ENCODE results near the gene PXMP4.

The PXMP4 gene

GRCh38 chr20:33687370-33687915, 32.7 kb downstream of the PXMP4 start:
- no peak overlapping the region for H3K9ac ChIP-seq (ENCODE audit: low read length)
- H3K27me3 ChIP-seq (ENCODE audit: control insufficient read depth in 1 of 2, insufficient read depth in 2 of 2, low read length in 2 of 2) = no peaks in the 10 kb centered on the region
- H3K36me3 ChIP-seq (ENCODE audit: insufficient read depth, low read length) = no peaks in the 10 kb centered on the region
- no peak overlapping the region for H3K4me3 ChIP-seq (ENCODE audit: low read depth in 1 of 2, low read length in 2 of 2)
- peaks cover 11% of the 10 kb centered on the region for H3K4me1 ChIP-seq (ENCODE audit: insufficient read depth, low read length)
- H3K27ac ChIP-seq (ENCODE audit: low read depth, low read length) = no peak overlapping the region
- H3K9me3 ChIP-seq (ENCODE audit: low read length) = no peaks in the 10 kb centered on the region

- no peak overlapping the region for H3K9ac ChIP-seq (ENCODE audit: low read length)
- H3K27ac ChIP-seq (ENCODE audit: low read depth, low read length) = peak overlapping the region; percentile 63
These were observed 33.1 kb downstream of the PXMP4 start for GRCh38 chr20:33686984-33687366.

GRCh38 chr20:33686100-33686983, 33.8 kb downstream of the PXMP4 start, which contains the start of gene E2F1:
TSS of gene E2F1 (minus strand) at chr20:33686385. CDS start at chr20:33686264, 121 bp downstream.
- H3K9me3 ChIP-seq (ENCODE audit: low read length) = no peaks in the 10 kb centered on the region
- no peaks in the 10 kb centered on the region for H3K36me3 ChIP-seq (ENCODE audit: insufficient read depth, low read length)
- H3K9ac ChIP-seq (ENCODE audit: low read length) = no peak within 1 kb of the TSS
- H3K27ac ChIP-seq (ENCODE audit: low read depth, low read length) = peak within 1 kb of the TSS; percentile 63
- peaks cover 11% of the 10 kb centered on the region for H3K4me1 ChIP-seq (ENCODE audit: insufficient read depth, low read length)
- H3K27me3 ChIP-seq (ENCODE audit: control insufficient read depth in 1 of 2, insufficient read depth in 2 of 2, low read length in 2 of 2) = no peaks in the 10 kb centered on the region
- H3K4me3 ChIP-seq (ENCODE audit: low read depth in 1 of 2, low read length in 2 of 2) = peak within 1 kb of the TSS; percentile 20 to 60

More at GRCh38 chr20:33686984-33687366, 33.1 kb downstream of the PXMP4 start:
- Histone ChIP-seq H3K9me3 (ENCODE audit: low read length) (no peaks in the 10 kb centered on the region), H3K27me3 (ENCODE audit: control insufficient read depth in 1 of 2, insufficient read depth in 2 of 2, low read length in 2 of 2) (no peaks in the 10 kb centered on the region), H3K4me1 (ENCODE audit: insufficient read depth, low read length) (peaks cover 11% of the 10 kb centered on the region), H3K4me3 (ENCODE audit: low read depth in 1 of 2, low read length in 2 of 2) (peak overlapping the region in 1 of 2 donors; percentile 60), H3K36me3 (ENCODE audit: insufficient read depth, low read length) (no peaks in the 10 kb centered on the region)

- Histone ChIP-seq H3K27ac (ENCODE audit: low read depth, low read length) (no peak overlapping the region), H3K9ac (ENCODE audit: low read length) (no peak overlapping the region), H3K9me3 (ENCODE audit: low read length) (no peaks in the 10 kb centered on the region), H3K4me3 (ENCODE audit: low read depth in 1 of 2, low read length in 2 of 2) (no peak overlapping the region), H3K27me3 (ENCODE audit: control insufficient read depth in 1 of 2, insufficient read depth in 2 of 2, low read length in 2 of 2) (no peaks in the 10 kb centered on the region), H3K4me1 (ENCODE audit: insufficient read depth, low read length) (peaks cover 11% of the 10 kb centered on the region), H3K36me3 (ENCODE audit: insufficient read depth, low read length) (no peaks in the 10 kb centered on the region)
These were observed 34.6 kb downstream of the PXMP4 start for GRCh38 chr20:33685328-33686099.

- H3K4me1 ChIP-seq (ENCODE audit: insufficient read depth, low read length) = peaks cover 11% of the 10 kb centered on the region
- no peaks in the 10 kb centered on the region for H3K9me3 ChIP-seq (ENCODE audit: low read length)
- H3K36me3 ChIP-seq (ENCODE audit: insufficient read depth, low read length) = no peaks in the 10 kb centered on the region
- no peak overlapping the region for H3K27ac ChIP-seq (ENCODE audit: low read depth, low read length)
- H3K9ac ChIP-seq (ENCODE audit: low read length) = no peak overlapping the region
- H3K27me3 ChIP-seq (ENCODE audit: control insufficient read depth in 1 of 2, insufficient read depth in 2 of 2, low read length in 2 of 2) = no peaks in the 10 kb centered on the region
- no peak overlapping the region for H3K4me3 ChIP-seq (ENCODE audit: low read depth in 1 of 2, low read length in 2 of 2)
These were observed 35.4 kb downstream of the PXMP4 start for GRCh38 chr20:33684533-33685327.

GRCh38 chr20:33681728-33682353, 38.3 kb downstream of the PXMP4 start:
- H3K36me3 ChIP-seq (ENCODE audit: insufficient read depth, low read length) = no peaks in the 10 kb centered on the region
- H3K27ac ChIP-seq (ENCODE audit: low read depth, low read length) = no peak overlapping the region
- peaks cover 9% of the 10 kb centered on the region for H3K4me1 ChIP-seq (ENCODE audit: insufficient read depth, low read length)
- no peak overlapping the region for H3K9ac ChIP-seq (ENCODE audit: low read length)
- no peak overlapping the region for H3K4me3 ChIP-seq (ENCODE audit: low read depth in 1 of 2, low read length in 2 of 2)
- no peaks in the 10 kb centered on the region for H3K9me3 ChIP-seq (ENCODE audit: low read length)
- H3K27me3 ChIP-seq (ENCODE audit: control insufficient read depth in 1 of 2, insufficient read depth in 2 of 2, low read length in 2 of 2) = no peaks in the 10 kb centered on the region

- Histone ChIP-seq H3K27me3 (ENCODE audit: control insufficient read depth in 1 of 2, insufficient read depth in 2 of 2, low read length in 2 of 2) (no peaks in the 10 kb centered on the region), H3K36me3 (ENCODE audit: insufficient read depth, low read length) (no peaks in the 10 kb centered on the region), H3K4me3 (ENCODE audit: low read depth in 1 of 2, low read length in 2 of 2) (no peak overlapping the region), H3K27ac (ENCODE audit: low read depth, low read length) (no peak overlapping the region), H3K4me1 (ENCODE audit: insufficient read depth, low read length) (peaks cover 7% of the 10 kb centered on the region), H3K9me3 (ENCODE audit: low read length) (no peaks in the 10 kb centered on the region), H3K9ac (ENCODE audit: low read length) (no peak overlapping the region)
These were observed 38.8 kb downstream of the PXMP4 start for GRCh38 chr20:33681288-33681687.

- Histone ChIP-seq H3K4me3 (ENCODE audit: low read depth in 1 of 2, low read length in 2 of 2) (no peak overlapping the region), H3K4me1 (ENCODE audit: insufficient read depth, low read length) (peaks cover 13% of the 10 kb centered on the region), H3K27me3 (ENCODE audit: control insufficient read depth in 1 of 2, insufficient read depth in 2 of 2, low read length in 2 of 2) (no peaks in the 10 kb centered on the region), H3K9me3 (ENCODE audit: low read length) (no peaks in the 10 kb centered on the region), H3K9ac (ENCODE audit: low read length) (no peak overlapping the region), H3K27ac (ENCODE audit: low read depth, low read length) (no peak overlapping the region), H3K36me3 (ENCODE audit: insufficient read depth, low read length) (no peaks in the 10 kb centered on the region)
These were observed 39.4 kb downstream of the PXMP4 start for GRCh38 chr20:33680686-33681085.

- Histone ChIP-seq H3K4me3 (ENCODE audit: low read depth in 1 of 2, low read length in 2 of 2) (no peak overlapping the region), H3K9me3 (ENCODE audit: low read length) (no peaks in the 10 kb centered on the region), H3K27me3 (ENCODE audit: control insufficient read depth in 1 of 2, insufficient read depth in 2 of 2, low read length in 2 of 2) (no peaks in the 10 kb centered on the region), H3K9ac (ENCODE audit: low read length) (no peak overlapping the region), H3K4me1 (ENCODE audit: insufficient read depth, low read length) (peaks cover 14% of the 10 kb centered on the region), H3K27ac (ENCODE audit: low read depth, low read length) (no peak overlapping the region), H3K36me3 (ENCODE audit: insufficient read depth, low read length) (no peaks in the 10 kb centered on the region)
These were observed 40.2 kb downstream of the PXMP4 start for GRCh38 chr20:33679758-33680485.

- Histone ChIP-seq H3K36me3 (ENCODE audit: insufficient read depth, low read length) (no peaks in the 10 kb centered on the region), H3K27ac (ENCODE audit: low read depth, low read length) (no peak overlapping the region), H3K9ac (ENCODE audit: low read length) (no peak overlapping the region), H3K9me3 (ENCODE audit: low read length) (no peaks in the 10 kb centered on the region), H3K27me3 (ENCODE audit: control insufficient read depth in 1 of 2, insufficient read depth in 2 of 2, low read length in 2 of 2) (no peaks in the 10 kb centered on the region), H3K4me3 (ENCODE audit: low read depth in 1 of 2, low read length in 2 of 2) (no peak overlapping the region), H3K4me1 (ENCODE audit: insufficient read depth, low read length) (peaks cover 23% of the 10 kb centered on the region)
These were observed 42.0 kb downstream of the PXMP4 start for GRCh38 chr20:33677991-33678702.

Data from muscle layer of colon (tissue), 2 donors.